Medulla oblongata (tissue), 1 donor: Measurements from ENCODE around the gene NHLH1.

Experiments
- DNase-seq: peaks from one replicate; pipeline ENCODE4 v3.0.0-alpha.2; 2015; ENCODE audit errors: extremely low spot score

Gene NHLH1

DNA sequence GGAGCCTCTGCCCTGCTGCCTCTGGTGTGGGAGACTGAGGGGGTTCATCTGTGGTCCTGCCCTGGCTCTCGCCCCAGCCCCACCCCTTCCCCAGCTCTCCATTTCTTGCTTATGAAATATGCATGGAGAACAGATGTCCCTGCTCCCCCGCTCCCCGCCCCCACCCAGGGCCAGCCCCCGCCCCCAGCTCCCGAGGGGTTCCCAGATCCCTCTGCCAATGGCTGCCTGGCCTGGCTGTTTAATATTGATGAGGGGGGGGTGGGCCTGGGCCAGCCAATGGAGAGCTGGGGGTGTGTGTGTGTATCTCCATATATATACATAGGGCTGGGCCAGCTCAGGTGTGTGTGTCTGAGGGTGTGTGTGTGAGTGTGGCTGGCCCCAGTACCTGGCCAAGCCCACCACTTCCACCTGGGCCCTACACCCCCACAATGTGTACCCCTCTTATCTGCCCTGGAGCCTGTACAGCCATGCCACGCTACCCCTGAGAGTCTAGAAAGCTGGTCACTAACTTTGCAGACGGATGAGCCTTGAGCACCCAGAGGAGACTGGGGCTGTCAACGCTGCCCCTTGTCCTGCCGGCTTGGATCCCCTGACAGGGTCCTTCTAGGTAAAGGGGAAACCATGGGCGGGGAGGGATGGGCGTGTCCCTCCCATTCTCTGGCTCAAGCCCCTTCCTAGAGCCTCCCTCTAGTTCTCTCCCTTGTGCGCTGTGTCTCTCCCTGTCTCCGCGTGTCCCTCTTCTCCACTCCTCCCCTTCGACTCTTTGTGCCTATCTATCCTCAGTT lies at the start of gene NHLH1:
TSS of gene NHLH1 (plus strand) at position 341 of the 785 bp plus-strand sequence. CDS start 3,661 bp downstream, outside the sequence.
- DNase-seq: no peak

DNA sequence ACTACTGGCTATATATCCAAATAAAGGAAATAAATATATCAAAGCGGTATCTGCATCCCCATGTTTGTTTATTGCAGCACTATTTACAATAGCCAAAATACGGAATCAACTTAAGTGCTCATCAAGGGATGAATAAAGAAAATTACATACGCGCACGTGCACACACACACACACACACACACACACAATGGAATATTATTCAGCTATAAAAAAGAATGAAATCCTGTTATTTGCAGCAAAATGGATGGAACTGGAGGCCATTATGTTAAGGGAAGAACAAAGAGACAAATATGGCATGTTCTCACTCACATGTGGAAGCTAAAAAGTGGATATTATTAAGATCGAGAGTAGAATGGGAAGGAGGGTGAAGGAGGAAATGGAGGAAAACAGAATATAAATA lies 44.0 kb upstream of the NHLH1 start:
- DNase-seq: no peak

DNA sequence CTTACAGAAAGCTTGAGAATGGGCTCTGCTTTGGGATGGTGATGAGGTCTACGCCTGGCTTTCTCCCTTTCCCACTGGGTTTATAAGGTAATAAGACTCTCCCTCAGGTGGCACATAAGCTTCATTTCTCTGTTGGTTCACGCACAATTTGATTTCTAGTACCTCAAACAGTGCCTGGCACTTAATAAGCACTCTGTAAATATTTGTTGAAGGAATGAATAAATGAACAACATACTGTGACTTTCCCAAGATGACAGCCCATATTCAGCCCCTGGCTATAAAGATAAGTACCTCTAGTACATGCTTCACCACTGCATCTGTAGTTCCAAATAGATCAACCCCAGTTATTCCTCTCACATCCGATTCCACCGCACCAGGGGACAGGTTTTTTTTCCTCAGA lies 41.6 kb upstream of the NHLH1 start:
- DNase-seq: no peak

DNA sequence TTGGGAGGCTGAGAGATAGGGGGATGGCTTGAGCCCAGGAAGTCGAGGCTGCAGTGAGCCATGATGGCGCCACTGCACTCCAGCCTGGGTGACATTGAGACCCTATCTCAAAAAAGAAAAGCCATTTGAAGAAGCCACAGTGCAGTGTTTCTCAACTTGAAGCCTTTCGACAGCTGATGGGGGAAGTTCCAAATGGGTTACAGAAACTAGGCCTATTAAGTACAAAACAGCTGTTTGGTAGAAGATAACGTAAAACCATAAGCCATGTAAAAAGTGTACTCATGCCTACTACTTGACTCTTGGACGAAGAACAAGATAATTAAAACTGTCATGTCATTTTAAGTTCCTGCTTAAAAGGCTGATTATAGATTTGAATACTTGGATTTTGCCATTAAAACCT lies 40.5 kb upstream of the NHLH1 start:
- no peak for DNase-seq

DNA sequence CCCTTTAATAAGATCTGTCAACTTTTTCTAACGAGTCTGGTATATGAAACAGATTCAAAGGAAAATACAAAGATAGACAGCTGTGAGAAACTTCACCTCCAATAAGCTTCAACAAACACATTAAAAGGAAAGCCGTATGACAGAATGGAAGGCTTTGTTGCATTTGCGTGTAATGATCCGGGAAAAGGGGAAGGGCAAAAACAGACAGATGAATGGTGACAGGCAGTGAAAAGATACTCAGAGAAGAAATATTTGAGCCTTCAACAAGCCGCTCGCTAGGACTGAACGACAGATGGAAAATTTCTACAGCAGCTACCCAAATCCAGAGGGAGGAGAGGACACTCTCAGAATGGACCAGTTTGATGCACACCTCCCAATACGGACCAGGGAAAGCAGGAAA lies 38.7 kb upstream of the NHLH1 start:
- DNase-seq: peak; percentile 86

DNA sequence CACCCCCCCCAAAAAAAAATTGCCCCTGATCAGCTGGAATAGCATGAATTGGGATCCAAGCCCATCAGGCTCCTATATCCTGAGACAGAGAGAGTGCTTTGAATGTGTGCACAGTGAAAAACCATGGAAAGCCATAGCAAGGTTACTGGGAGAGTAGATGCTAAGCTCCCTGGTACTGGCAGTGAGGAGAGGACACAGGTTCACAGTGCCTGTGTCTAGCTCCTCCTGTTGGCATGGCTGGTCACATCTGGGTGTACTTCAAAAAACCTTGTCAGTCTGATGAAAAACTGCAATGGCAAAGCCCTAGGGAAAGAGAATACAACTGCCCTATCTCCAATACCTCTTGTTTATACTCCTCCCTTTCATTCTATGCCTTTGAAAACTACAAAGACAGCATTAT lies 36.8 kb upstream of the NHLH1 start:
- peak; percentile 32 for DNase-seq

DNA sequence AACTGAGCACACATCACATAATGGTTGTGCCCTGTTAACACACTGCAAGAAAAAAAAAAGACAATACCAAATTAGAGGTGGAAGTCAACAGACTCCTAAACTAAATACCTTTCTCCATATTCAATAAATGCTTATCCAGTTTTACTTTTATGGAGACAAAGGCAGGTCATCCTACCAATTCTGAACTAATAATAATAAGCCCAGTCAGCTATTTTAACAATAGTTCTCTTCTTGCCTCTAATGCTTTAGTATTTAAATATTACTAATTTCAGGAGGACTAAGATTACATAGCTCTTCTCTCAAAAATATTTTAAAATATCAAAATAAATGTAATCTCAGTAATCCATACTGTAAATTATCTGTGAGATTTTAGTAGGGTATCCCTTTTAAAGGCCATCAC lies 34.4 kb upstream of the NHLH1 start:
- no peak for DNase-seq

DNA sequence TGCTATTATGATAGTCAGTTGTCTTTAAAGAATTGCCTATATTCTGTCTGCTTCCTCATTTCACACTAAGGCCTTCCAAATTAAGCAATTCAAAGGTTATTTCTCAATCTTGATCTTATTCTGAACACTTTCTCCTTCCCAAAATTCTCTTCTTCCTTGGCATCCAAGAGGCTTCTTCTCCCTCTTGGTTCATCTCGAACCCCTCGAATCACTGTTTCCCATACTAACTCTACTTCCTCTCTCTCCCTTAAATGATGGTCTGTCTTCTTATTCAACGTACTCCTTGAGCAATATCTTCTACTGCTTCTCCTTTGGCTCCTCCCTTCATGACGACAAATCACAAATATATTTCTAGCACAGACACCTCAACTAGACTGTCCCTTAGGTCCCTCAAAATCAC lies 28.3 kb upstream of the NHLH1 start:
- DNase-seq: peak; percentile 25

DNA sequence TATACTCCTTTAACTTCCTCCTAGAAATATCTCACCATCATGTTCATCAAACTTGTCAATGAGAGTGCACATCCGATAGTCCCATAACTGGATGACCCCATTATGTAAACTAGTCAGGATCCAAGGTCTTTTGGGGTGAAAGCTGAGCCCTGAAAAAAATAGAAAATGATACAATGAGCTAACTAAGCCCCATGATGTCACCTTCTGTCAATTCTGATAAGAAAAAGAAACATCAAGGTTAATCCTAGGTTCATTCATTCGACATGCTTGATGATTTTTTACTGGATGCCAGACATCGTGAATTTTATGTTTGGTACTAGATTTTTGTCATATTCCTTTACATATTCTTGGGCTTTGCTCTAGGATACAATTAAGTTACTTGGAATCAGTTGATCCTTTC lies 26.7 kb upstream of the NHLH1 start:
- DNase-seq: no peak

DNA sequence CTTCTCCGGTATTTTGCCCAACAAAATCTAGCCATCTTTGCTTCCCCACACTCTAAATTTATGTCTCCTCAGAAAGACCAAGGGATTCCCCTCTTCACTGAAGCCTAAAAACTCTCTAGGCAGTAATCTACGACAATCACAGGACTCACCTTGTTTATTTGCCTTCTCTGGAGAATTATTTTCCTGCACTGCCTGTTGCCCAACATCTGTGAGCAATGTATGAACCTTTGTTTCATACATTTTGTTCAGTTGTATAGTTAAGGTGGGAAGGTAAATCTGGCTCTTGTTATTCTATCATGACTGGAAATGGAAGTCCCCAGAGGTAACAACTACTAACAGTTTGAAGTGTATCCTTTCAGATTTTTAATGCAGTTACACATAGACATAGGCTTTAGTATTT lies 26.0 kb upstream of the NHLH1 start:
- DNase-seq: no peak

DNA sequence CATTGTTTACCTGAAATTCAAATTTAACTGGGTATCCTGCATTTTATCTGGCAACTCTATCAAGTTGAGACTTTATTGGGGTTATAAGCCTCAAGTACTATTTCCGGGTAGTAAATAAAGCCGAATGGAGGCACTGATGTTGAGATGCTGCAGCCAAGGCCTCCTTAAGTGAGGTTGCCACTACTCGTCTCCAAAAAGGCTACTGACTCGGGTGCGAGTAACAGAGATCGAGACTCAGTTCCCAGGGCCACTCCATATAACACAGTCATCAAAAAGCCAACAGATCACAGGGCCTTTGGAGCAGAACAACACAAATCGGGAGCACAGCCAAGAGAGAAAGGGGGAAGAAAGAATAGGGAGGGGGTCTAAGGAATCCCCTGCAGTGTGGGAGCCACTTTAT lies 24.3 kb upstream of the NHLH1 start:
- no peak for DNase-seq

DNA sequence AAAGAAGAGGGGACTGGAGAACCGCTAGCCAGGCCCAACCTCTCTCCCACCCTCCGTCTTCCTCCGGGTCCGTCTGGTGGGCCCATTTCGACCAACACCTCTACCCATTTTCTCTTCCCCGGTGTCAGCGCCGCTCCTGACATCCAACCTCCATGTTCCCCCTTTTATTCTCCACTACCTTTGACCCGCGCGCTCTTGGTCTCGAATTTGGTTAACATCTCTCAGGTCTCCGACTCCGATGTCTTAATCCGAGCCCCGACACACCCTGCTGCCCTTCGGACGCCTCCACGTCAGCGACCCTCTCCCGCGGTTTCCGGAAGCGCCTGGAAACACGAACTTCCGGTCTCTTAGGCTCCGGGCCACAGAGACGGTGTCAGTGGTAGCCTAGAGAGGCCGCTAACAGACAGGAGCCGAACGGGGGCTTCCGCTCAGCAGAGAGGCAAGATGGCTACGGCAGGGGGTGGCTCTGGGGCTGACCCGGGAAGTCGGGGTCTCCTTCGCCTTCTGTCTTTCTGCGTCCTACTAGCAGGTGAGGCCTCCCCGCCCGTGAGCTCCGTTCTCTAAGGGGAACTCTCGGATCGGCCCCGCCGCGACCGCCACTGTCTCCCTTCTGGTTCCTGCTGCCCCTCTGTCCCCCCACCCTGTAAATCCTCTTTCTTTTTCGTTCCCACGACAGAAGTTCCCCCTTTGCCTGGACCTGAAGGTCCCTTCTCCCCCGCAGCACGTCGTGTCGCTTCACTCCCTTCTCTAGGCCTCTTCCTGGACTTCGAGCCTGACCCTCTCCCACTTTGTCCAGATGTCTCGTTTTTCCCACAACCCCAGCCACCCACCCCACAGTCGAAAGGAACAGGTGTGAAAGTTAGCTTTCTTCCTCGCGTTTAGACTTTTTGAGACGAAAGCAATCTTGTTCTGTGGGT lies 23.7 kb upstream of the NHLH1 start, which contains the start of the genes COPA and NCSTN:
TSS of gene COPA (minus strand) at position 298 of the 917 bp plus-strand sequence. CDS start at position 218, 80 bp downstream.
TSS of gene NCSTN (plus strand) at position 431 of the 917 bp plus-strand sequence. CDS start at position 445, 14 bp downstream.
- DNase-seq: peak; percentile 97

DNA sequence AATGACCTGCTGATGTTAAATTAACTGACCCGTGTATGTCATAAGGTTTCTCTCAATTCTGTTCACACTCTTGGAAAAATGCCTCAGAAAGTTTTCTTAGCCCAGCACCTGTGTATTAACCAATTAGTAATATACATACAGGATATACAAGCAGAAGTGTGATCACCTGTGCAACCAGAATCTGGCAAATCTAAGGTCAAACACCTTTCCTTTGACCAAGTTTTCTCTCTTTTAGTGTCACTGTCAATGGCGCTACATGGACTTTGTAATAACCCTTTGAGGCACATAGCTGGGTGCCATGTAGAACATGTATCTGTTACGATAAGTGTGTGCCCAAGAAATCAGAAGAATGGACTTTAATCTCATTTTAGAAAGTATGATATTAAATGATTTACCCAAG lies 22.6 kb upstream of the NHLH1 start:
- no peak for DNase-seq

DNA sequence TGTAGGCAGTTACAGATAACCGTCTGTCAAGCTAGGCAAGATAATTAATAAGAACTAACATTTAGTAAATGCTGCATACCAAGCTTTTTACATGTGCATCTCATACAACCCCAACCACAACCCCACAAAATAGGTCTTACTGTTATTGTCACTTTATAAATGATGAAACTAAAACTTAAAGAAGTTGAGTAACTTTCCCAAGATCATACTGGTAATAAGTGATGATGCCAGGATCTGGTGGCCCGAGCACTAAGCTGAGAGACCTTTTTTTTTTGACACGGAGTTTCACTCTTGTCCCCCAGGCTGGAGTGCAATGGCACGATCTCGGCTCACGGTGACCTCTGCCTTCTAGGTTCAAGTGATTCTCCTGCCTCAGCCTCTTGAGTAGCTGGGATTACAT lies 21.9 kb upstream of the NHLH1 start:
- no peak for DNase-seq

DNA sequence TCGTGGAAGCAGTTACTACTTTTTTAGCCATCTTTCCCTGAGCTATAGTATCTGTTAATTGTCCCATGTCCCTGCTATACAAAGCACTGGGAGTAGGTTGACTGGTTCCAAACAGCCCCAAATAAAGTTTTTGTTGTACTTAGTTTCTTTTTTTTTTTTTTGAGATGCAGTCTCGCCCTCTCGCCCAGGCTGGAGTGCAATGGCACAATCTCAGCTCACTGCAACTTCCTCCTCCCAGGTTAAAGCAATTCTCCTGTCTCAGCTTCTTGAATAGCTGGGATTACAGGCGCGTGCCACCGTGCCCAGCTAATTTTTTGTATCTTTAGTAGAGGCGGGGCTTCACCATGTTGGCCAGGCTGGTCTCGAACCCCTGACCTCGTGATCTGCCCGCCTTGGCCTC lies 20.4 kb upstream of the NHLH1 start:
- DNase-seq: no peak

DNA sequence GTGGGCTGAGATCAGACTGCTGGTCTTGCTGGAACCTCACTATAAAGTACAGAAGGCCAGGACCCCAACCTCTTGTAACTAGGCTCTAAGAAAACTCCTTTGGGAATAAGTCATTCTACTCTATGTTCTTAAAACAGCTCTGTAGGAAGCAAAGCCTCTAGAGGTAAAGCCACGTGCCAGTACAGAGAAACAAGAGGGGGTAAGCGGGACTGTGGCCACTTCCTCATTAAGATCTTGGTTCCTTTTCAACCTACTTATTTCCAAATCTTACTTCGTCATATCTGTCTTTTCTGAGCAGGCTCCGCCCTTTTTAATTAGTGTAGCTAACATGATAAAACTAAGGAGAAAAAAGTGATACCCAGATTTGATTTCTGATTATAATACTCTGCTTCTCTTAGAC lies 19.9 kb upstream of the NHLH1 start:
- DNase-seq: peak; percentile 63

DNA sequence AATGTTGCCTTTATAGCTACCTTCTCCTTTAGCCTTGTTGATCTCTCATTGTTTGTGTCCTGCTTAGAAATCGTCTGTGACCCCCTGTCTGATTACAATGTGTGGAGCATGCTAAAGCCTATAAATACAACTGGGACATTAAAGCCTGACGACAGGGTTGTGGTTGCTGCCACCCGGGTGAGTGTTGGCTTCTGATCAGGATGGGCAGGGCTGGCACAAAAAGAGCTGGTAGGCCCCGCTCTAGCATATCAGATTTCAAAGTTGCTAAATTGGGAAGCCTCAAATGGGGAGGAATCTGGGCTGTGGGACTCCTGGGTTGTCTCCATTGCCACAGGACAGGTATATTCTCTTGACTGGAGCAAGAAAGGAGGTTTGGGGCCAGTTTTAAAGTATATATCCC lies 15.2 kb upstream of the NHLH1 start:
- no peak for DNase-seq

DNA sequence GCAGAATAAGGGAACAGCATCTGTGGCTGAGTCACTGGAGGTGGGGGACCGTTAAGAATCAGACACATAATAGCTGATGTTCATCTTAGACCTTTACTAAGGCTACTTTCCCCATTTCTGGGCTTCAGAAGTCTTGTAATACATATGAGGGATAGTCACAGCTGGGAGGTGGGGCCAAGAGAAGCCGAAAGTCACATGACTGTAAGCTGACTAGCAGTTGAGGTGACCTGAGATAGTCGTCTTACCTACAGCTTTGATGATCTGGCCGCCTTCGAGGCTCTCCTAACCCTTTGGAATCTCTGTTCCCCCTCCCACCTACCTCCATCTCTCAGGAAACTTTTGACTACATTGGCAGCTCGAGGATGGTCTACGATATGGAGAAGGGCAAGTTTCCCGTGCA lies 14.3 kb upstream of the NHLH1 start:
- DNase-seq: no peak

DNA sequence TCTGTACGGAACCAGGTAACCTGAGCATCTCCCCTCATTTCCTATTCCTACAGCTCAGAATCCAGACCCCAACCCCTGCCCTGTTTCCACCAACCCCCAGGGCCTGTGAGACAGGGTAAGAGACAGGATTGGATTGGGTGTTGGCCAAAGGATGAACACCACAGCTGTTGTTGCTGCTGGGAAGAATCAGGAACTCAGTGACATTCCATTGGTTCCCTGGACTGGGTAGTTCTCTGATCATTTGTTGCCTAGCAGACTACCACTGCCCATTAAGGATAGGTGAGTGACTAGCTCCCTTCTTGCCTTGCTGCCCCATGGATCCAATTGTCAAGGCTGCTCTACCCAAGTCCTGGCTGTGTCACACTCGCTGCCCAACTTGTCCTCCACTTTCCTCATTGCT lies 13.6 kb upstream of the NHLH1 start:
- no peak for DNase-seq

DNA sequence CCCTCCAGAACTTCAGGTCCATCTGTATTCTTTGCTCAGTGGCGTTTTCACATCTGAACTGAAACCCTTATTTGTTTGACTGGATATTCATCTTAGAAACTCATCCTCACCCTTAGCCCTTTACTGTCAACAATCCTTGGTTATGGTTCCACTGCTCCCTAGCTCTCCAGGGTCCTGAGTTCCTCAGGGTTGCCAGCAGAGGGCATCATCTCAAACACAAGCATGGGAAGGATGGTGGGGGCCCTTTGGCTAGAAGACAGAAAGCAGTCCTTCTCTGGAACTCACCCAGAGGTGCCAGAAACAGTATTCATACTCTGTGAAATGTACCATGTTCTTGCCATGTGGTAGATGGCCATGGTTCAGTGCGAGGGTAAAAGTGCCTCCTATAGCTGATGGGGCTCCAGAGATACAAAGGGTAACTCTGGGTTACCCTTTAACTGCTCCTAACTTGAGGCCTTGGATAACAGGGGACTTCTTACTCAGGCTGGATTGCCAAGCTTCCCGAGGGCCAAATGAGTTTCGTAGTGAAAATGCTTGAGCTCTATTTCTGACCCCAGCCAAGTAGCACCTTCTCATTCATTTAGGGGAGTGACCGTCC lies 12.4 kb upstream of the NHLH1 start:
- peak; percentile 45 for DNase-seq

DNA sequence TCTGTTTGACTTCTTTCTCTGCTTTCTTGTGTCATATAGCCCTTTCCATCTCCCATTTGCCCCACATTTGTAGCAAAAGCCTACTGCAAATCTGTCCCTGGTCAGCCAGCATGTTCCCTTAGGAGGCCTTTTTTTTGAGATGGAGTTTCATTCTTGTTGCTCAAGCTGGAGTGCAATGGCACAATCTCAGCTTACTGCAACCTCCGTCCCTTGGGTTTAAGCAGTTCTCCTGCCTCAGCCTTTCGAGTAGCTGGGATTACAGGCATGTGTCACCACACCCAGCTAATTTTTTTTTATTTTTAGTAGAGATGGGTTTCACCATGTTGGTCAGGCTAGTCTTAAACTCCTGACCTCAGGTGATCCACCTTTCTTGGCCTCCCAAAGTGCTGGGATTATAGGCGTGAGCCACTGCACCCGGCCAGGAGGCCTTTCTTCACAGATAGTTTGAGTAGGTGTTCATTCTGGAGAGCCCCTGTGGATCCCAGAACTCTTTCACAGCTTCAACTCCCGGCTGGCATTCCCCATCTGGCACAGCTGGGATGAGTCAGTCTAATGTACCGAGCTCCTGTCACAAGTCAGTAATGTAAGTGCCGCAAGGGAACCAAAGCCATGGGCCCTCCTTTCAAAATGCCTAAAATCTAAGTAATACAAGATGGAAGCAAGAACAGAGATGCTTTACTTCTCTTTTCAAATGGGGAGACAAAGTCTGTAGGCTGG lies 9.4 kb upstream of the NHLH1 start:
- no peak for DNase-seq

DNA sequence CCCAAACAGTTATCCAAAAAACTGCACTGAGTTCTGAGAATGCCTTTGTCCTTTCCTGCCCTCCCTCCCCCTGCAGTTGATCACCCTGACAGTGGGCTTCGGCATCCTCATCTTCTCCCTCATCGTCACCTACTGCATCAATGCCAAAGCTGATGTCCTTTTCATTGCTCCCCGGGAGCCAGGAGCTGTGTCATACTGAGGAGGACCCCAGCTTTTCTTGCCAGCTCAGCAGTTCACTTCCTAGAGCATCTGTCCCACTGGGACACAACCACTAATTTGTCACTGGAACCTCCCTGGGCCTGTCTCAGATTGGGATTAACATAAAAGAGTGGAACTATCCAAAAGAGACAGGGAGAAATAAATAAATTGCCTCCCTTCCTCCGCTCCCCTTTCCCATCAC lies 8.8 kb upstream of the NHLH1 start:
- no peak for DNase-seq
